SU-DHL-6 (cell line): ENCODE measurements around the gene PINK1.

ENCODE experiments used
- H2AFZ ChIP-seq: fragments of 200-600 bp; sonication (generic); 2 replicates; pipeline ENCODE4 v1.6.1; 2014; ENCODE audit warnings: low read depth, mild to moderate bottlenecking, moderate library complexity, mixed read lengths, antibody characterized with exemption, low read length; ENCODE audit not compliant: severe bottlenecking
- H3F3A ChIP-seq: fragments of 200-600 bp; shearing (Covaris generic); 2 replicates; pipeline ENCODE4 v1.6.0; 2016; ENCODE audit warnings: antibody characterized with exemption, mild to moderate bottlenecking; ENCODE audit not compliant: insufficient read depth
- H3K27ac ChIP-seq: fragments of 200-600 bp; sonication (generic); 2 replicates; pipeline ENCODE4 v1.5.1; 2016; ENCODE audit warnings: low read depth, mild to moderate bottlenecking, low read length, moderate library complexity, mixed read lengths
- H3K27me3 ChIP-seq: fragments of 200-600 bp; sonication (generic), shearing (Covaris generic); 2 replicates; pipeline ENCODE4 v1.6.0; 2014; ENCODE audit warnings: mild to moderate bottlenecking, low read length
- H3K36me3 ChIP-seq: fragments of 200-600 bp; sonication (generic); 2 replicates; pipeline ENCODE4 v1.6.1; 2014; ENCODE audit warnings: mild to moderate bottlenecking, low read length, mixed read lengths
- H3K4me2 ChIP-seq: fragments of 300-600, 200-600 bp; shearing (Covaris generic), sonication (generic); 2 replicates; pipeline ENCODE4 v1.6.0; 2014; ENCODE audit warnings: low read length, low read depth, mild to moderate bottlenecking; ENCODE audit not compliant: poor library complexity, severe bottlenecking
- H3K4me3 ChIP-seq: fragments of 200-600 bp; sonication (generic); 2 replicates; pipeline ENCODE4 v1.5.1; 2014; ENCODE audit warnings: antibody characterized with exemption, low read length, mild to moderate bottlenecking, mixed read lengths; ENCODE audit not compliant: insufficient read depth, poor library complexity, severe bottlenecking
- H3K79me2 ChIP-seq: fragments of 200-600 bp; sonication (generic); 2 replicates; pipeline ENCODE4 v1.6.1; 2014; ENCODE audit warnings: mild to moderate bottlenecking, low read length, moderate library complexity; ENCODE audit not compliant: insufficient read depth
- H3K9ac ChIP-seq: fragments of 200-600 bp; sonication (generic); 2 replicates; pipeline ENCODE4 v1.7.0; 2014; ENCODE audit warnings: mild to moderate bottlenecking, low read length
- H3K9me2 ChIP-seq: fragments of 200-600 bp; sonication (generic); replicated peaks from 2 replicates; pipeline ENCODE4 v1.6.1; 2014; ENCODE audit warnings: low read length; ENCODE audit not compliant: insufficient read depth
- H3K9me3 ChIP-seq: fragments of 200-600 bp; sonication (generic); 2 replicates; pipeline ENCODE4 v1.6.1; 2014; ENCODE audit warnings: low read length, mixed read lengths; ENCODE audit not compliant: insufficient read depth
- H4K20me1 ChIP-seq: fragments of 200-600 bp; sonication (generic); 2 replicates; pipeline ENCODE4 v1.6.1; 2014; ENCODE audit warnings: low read depth, mild to moderate bottlenecking, antibody characterized with exemption, low read length, moderate library complexity, mixed read lengths
- CTCF ChIP-seq: fragments of 200-600 bp; sonication (generic); IDR thresholded peaks from one replicate; pipeline ENCODE4 v1.5.1; 2017; ENCODE audit warnings: antibody characterized with exemption, mild to moderate bottlenecking, low read length, moderate library complexity; ENCODE audit not compliant: insufficient read depth, poor library complexity, severe bottlenecking
- EZH2phosphoT487 ChIP-seq: fragments of 200-600 bp; sonication (generic), shearing (Covaris generic); conservative IDR thresholded peaks from 2 replicates; pipeline ENCODE4 v1.6.1; 2018; ENCODE audit warnings: mild to moderate bottlenecking, antibody characterized with exemption, low read length, moderate library complexity, mixed read lengths

The PINK1 gene

GRCh38 chr1:20663969-20664715, 30.9 kb downstream of the PINK1 start:
- Histone ChIP-seq H3K27ac (no peak overlapping the region), H3K36me3 (peaks cover 4% of the 10 kb centered on the region), H3K9me2 (no peaks in the 10 kb centered on the region), H4K20me1 (no peaks in the 10 kb centered on the region), H3K9me3 (no peaks in the 10 kb centered on the region; the same call in 1 of the 2 replicates), H3K27me3 (no peaks in the 10 kb centered on the region), H2AFZ (no peak overlapping the region), H3K4me3 (no peak overlapping the region), H3F3A (no peaks in the 10 kb centered on the region), H3K4me2 (no peak overlapping the region), H3K79me2 (peaks cover 20% of the 10 kb centered on the region), H3K9ac (no peak overlapping the region)
- TF ChIP-seq EZH2phosphoT487: no peak
- TF ChIP-seq CTCF: no peak

DNA sequence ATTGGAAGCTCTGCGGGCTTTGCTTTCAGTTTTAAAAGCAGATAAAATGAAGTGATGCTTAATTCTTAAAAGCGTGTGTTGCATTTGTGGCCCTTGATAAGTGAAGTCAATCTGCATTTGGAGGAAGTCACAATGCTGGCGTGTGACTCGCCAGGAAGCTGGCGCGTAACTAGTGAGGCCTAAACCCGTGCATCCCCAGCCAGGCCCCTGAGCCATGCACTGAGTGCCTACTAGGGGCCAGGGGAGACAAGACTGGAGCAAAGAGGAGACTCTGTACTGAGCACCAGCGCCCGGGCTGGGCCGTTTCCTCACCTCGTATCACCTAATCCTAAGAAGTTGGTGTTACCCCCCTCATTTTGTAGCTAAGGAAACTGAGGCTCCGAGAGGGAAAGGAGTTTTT, 32.5 kb downstream of the PINK1 start:
- TF ChIP-seq CTCF (no peak), EZH2phosphoT487 (no peak)
- Histone ChIP-seq H3K36me3 (no peaks in the 10 kb centered on the region), H3K79me2 (peaks cover 4% of the 10 kb centered on the region), H3K9me3 (no peaks in the 10 kb centered on the region; the same call in 1 of the 2 replicates), H4K20me1 (no peaks in the 10 kb centered on the region), H3K4me2 (no peak overlapping the region), H2AFZ (no peak overlapping the region), H3K27ac (no peak overlapping the region), H3K27me3 (no peaks in the 10 kb centered on the region), H3K9ac (no peak overlapping the region), H3K9me2 (no peaks in the 10 kb centered on the region), H3F3A (no peaks in the 10 kb centered on the region), H3K4me3 (no peak overlapping the region)

DNA sequence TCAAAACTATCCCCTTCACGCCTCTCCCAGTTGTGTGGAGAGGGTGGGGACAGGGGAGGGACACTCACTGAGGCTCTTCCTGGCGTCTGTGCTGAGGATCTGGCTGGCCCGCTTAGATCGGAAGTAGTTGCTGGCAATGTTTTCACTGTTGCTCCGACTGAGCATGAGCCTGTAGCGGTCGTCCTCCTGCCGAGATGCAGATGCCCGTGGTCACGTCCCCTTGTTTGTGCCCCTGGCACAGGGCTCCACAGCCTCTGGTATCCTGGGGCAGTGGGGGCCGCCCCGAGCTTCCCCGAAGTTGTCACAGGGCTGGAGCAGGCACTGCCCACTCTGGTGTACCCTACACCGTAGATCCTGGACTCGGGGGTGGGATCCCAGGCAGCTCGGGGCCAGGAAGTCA, 32.9 kb downstream of the PINK1 start:
- Histone ChIP-seq H3K9me3 (no peaks in the 10 kb centered on the region; the same call in 1 of the 2 replicates), H2AFZ (no peak overlapping the region), H3K27me3 (no peaks in the 10 kb centered on the region), H4K20me1 (no peaks in the 10 kb centered on the region), H3K4me3 (no peak overlapping the region), H3K36me3 (no peaks in the 10 kb centered on the region), H3K4me2 (no peak overlapping the region), H3F3A (no peaks in the 10 kb centered on the region), H3K27ac (no peak overlapping the region), H3K9me2 (no peaks in the 10 kb centered on the region), H3K9ac (no peak overlapping the region), H3K79me2 (no peaks in the 10 kb centered on the region; the same call in 1 of the 2 replicates)
- no peak for TF ChIP-seq EZH2phosphoT487
- TF ChIP-seq CTCF: no peak
